ENCODE results near the gene CITED4. TPM values are rescaled to one million over a fixed set of nuclear protein-coding genes. Genes with fewer than 3 reads are reported as not detected.

The CITED4 gene
- total RNA-seq, 1 experiment from 2014 or later = 7.8 TPM

GRCh38 chr1:40853113-40853884 is 8.9 kb downstream of the CITED4 start:
- no peak for ATAC-seq
- H4K20me1 ChIP-seq (ENCODE audit: insufficient read depth) = no peaks in the 10 kb centered on the region
- no peak overlapping the region for H3K9ac ChIP-seq (ENCODE audit: low read length)
- H3K36me3 ChIP-seq (ENCODE audit: control insufficient read depth in 1 of 2, insufficient read depth in 2 of 2, low read length in 2 of 2) = no peaks in the 10 kb centered on the region
- peaks cover 0 to 17% of the 10 kb centered on the region in 2 experiments; a peak in 2 of 4 replicates for H3K4me1 ChIP-seq (ENCODE audit: control insufficient read depth in 1 of 2, insufficient read depth in 2 of 2, low read length in 2 of 2)
- ChIA-PET POLR2A (interaction anchor here (1.9 kb wide), 1 partner anchor 9 kb away, joined by 10 read pairs; the partner anchor contains the start of gene CITED4), RAD21 (ENCODE audit: low non-redundant PET in 1 of 2, low total read pairs in 2 of 2, uncharacterized antibody in 2 of 2, unreplicated experiment in 2 of 2) (interaction anchor here in 1 of 2 experiments (1.6 kb wide), 1 partner anchor 9 kb away, joined by 4 read pairs; the partner anchor contains the start of gene CITED4), CTCF (interaction anchor here (1.0 to 8.8 kb wide), 4 partner anchors 9 to 321 kb away, joined by 4 to 202 read pairs (median 4); partner anchors contain the start of gene CITED4)
- intact Hi-C loops (cut with micrococcal nuclease) = no loop called here
- H3K9me3 ChIP-seq (ENCODE audit: control insufficient read depth in 1 of 2, insufficient read depth in 1 of 2, low read depth in 1 of 2, low read length in 2 of 2) = no peaks in the 10 kb centered on the region
- H2AFZ ChIP-seq (ENCODE audit: low read depth, low read length, poor library complexity, severe bottlenecking) = no peak overlapping the region
- H3K27me3 ChIP-seq (ENCODE audit: insufficient read depth, low read length) = no peaks in the 10 kb centered on the region
- H3K4me2 ChIP-seq (ENCODE audit: low read length) = no peak overlapping the region
- no peaks in the 10 kb centered on the region for H3K79me2 ChIP-seq (ENCODE audit: insufficient read depth, low read length)
- no peaks in the 10 kb centered on the region for H3K9me2 ChIP-seq (ENCODE audit: insufficient read depth)
- no peak overlapping the region for H3K27ac ChIP-seq (ENCODE audit: low read depth, low read length)
- no peak for DNase-seq (ENCODE audit: low read depth, low spot score)
- TF ChIP-seq CTCF (IDR thresholded peaks at IDR 0.05 in 2 of 3, conservative IDR thresholded peaks at IDR 0.05 in 1 of 3; ENCODE audit: borderline replicate concordance in 1 of 3, insufficient read depth in 1 of 3, low read depth in 2 of 3, low read length in 2 of 3) (no peak), TCF7L2 (IDR thresholded peaks at IDR 0.05; ENCODE audit: borderline replicate concordance, extremely low read depth, insufficient read depth, insufficient read length) (no peak), SP1 (IDR thresholded peaks at IDR 0.05; ENCODE audit: low read depth) (no peak), SIN3A (IDR thresholded peaks at IDR 0.05; ENCODE audit: low read depth) (no peak), ELF1 (IDR thresholded peaks at IDR 0.05; ENCODE audit: borderline replicate concordance, low read depth) (no peak), YY1 (IDR thresholded peaks at IDR 0.05; ENCODE audit: extremely low read depth, insufficient replicate concordance, low read depth, low read length) (no peak), ZBTB33 (IDR thresholded peaks at IDR 0.05; ENCODE audit: extremely low read depth, insufficient replicate concordance, low read length) (no peak), MAX (IDR thresholded peaks at IDR 0.05) (no peak), EGR1 (IDR thresholded peaks at IDR 0.05; ENCODE audit: low read depth) (no peak), FOSL1 (IDR thresholded peaks at IDR 0.05; ENCODE audit: low read depth) (no peak), REST (IDR thresholded peaks at IDR 0.05; ENCODE audit: low read depth) (no peak), SRF (IDR thresholded peaks at IDR 0.05; ENCODE audit: low read depth) (no peak), JUND (IDR thresholded peaks at IDR 0.05) (no peak), RAD21 (IDR thresholded peaks at IDR 0.05; ENCODE audit: low read depth) (no peak), EZH2phosphoT487 (IDR thresholded peaks at IDR 0.05; ENCODE audit: borderline replicate concordance) (no peak), POLR2AphosphoS5 (IDR thresholded peaks at IDR 0.05; ENCODE audit: low read depth, low read length) (no peak)
- BruUV-seq (replicated peaks) = no TSS peak
- no peak overlapping the region for H3K4me3 ChIP-seq (replicated peaks in 1 of 2; ENCODE audit: low read depth in 1 of 2, low read length in 2 of 2)

All from HCT116 (cell line).